SK-N-SH (cell line): ENCODE measurements around the gene NCF4. TPM values are rescaled to one million over a fixed set of nuclear protein-coding genes. Genes with fewer than 3 reads are reported as not detected.

Source experiments
- CTCF ChIA-PET: fragments of 300-600, 350-600 bp; formaldehyde crosslinking; extraction: SDS; loops from one replicate; lab custom pipeline; 2021; lab: Yijun Ruan, JAX
- POLR2A ChIA-PET: fragments of 350-600 bp; sonication (Branson Sonifier 250); formaldehyde crosslinking; extraction: SDS; loops from one replicate; lab custom pipeline; 2020; ENCODE audit warnings: antibody characterized with exemption, inconsistent platforms; lab: Yijun Ruan, JAX
- DNase-seq: peaks from one replicate; pipeline ENCODE4 v3.0.0; 2012
- H2AFZ ChIP-seq: fragments of 200-600 bp; sonication (generic); 2 replicates; pipeline ENCODE4 v1.8.1; 2016; ENCODE audit warnings: antibody characterized with exemption, mild to moderate bottlenecking, low read depth
- H3F3A ChIP-seq: fragments of 200-600 bp; sonication (generic); replicated peaks from 2 replicates; pipeline ENCODE3; 2016; ENCODE audit warnings: antibody characterized with exemption, mild to moderate bottlenecking; ENCODE audit not compliant: insufficient read depth
- H3K27ac ChIP-seq, 2 experiments: fragments of 200-500 bp in 1 of 2; fragments of 200-600 bp in 1 of 2; sonication (Bioruptor generic) in 1 of 2; sonication (generic), shearing (Covaris generic) in 1 of 2; 2 replicates each; pipeline versions ENCODE4 v1.5.1 to v1.6.1; 2014 to 2016; ENCODE audit warnings: low read depth in 2 of 2, inconsistent platforms in 1 of 2, low read length in 1 of 2, mild to moderate bottlenecking in 1 of 2, mixed read lengths in 1 of 2
- H3K27me3 ChIP-seq: fragments of 200-600 bp; sonication (generic), shearing (Covaris generic); 2 replicates; pipeline ENCODE4 v1.6.1; 2016; ENCODE audit warnings: mixed run types; ENCODE audit not compliant: insufficient read depth
- H3K36me3 ChIP-seq, 2 experiments: fragments of 200-500 bp in 1 of 2; fragments of 200-600 bp in 1 of 2; sonication (Bioruptor generic) in 1 of 2; sonication (generic) in 1 of 2; replicated peaks in 1 of 2; 2 replicates each; pipeline versions ENCODE3 to v1.5.1; 2014 to 2016; ENCODE audit warnings: low read length in 1 of 2, mild to moderate bottlenecking in 1 of 2; ENCODE audit not compliant: insufficient read depth in 2 of 2, control insufficient read depth in 1 of 2
- H3K4me1 ChIP-seq, 2 experiments: fragments of 200-500 bp in 1 of 2; fragments of 200-600 bp in 1 of 2; sonication (Bioruptor generic) in 1 of 2; sonication (generic), shearing (Covaris generic) in 1 of 2; 2 replicates each; pipeline versions ENCODE4 v1.5.1 to v1.6.1; 2014 to 2016; ENCODE audit warnings: low read depth in 1 of 2, low read length in 1 of 2, mixed run types in 1 of 2; ENCODE audit not compliant: insufficient read depth in 2 of 2, control insufficient read depth in 1 of 2
- H3K4me2 ChIP-seq: fragments of 200-600 bp; sonication (generic), shearing (Covaris generic); 2 replicates; pipeline ENCODE4 v1.6.1; 2017; ENCODE audit warnings: mixed run types
- H3K4me3 ChIP-seq, 2 experiments: fragments of 200-500 bp in 1 of 2; fragments of 200-600 bp in 1 of 2; sonication (Bioruptor generic) in 1 of 2; sonication (generic), shearing (Covaris generic) in 1 of 2; 2 replicates each; pipeline versions ENCODE4 v1.5.1 to v1.8.1; 2014 to 2016; ENCODE audit warnings: low read depth in 2 of 2, inconsistent platforms in 1 of 2, low read length in 1 of 2, mild to moderate bottlenecking in 1 of 2, mixed read lengths in 1 of 2, moderate library complexity in 1 of 2
- H3K79me2 ChIP-seq: fragments of 200-600 bp; sonication (generic); 2 replicates; pipeline ENCODE4 v1.8.1; 2017; ENCODE audit warnings: mild to moderate bottlenecking; ENCODE audit not compliant: insufficient read depth
- H3K9ac ChIP-seq: fragments of 200-600 bp; sonication (generic); 2 replicates; pipeline ENCODE4 v1.6.1; 2017; ENCODE audit warnings: mixed run types
- H3K9me2 ChIP-seq: fragments of 200-600 bp; sonication (generic); 2 replicates; pipeline ENCODE4 v1.6.1; 2017; ENCODE audit warnings: mixed run types
- H3K9me3 ChIP-seq: fragments of 200-600 bp; sonication (generic); 2 replicates; pipeline ENCODE4 v1.6.1; 2017; ENCODE audit warnings: mixed run types, mild to moderate bottlenecking, moderate library complexity
- H4K20me1 ChIP-seq: fragments of 200-600 bp; sonication (generic); 2 replicates; pipeline ENCODE4 v1.6.1; 2017; ENCODE audit warnings: mild to moderate bottlenecking, mixed run types; ENCODE audit not compliant: insufficient read depth
- CHD2 ChIP-seq: fragments of 150-350 bp; IDR thresholded peaks from 2 replicates; pipeline ENCODE4 v1.6.1; 2018; ENCODE audit warnings: low read length; ENCODE audit not compliant: partially characterized antibody
- CTCF ChIP-seq: fragments of 200-600 bp; sonication (generic); IDR thresholded peaks from 2 replicates; pipeline ENCODE4 v1.6.1; 2017; ENCODE audit warnings: antibody characterized with exemption, mild to moderate bottlenecking, moderate library complexity
- ELF1 ChIP-seq: IDR thresholded peaks from 2 replicates; pipeline ENCODE4 v1.4.0; 2012
- EP300 ChIP-seq, 2 experiments: IDR thresholded peaks; 2 replicates each; pipeline versions ENCODE4 v1.4.0 to v1.6.1; 2012; ENCODE audit warnings: borderline replicate concordance in 1 of 2, low read depth in 1 of 2, low read length in 1 of 2
- EZH2phosphoT487 ChIP-seq: fragments of 200-600 bp; sonication (generic); IDR thresholded peaks from 2 replicates; pipeline ENCODE4 v1.6.1; 2017; ENCODE audit warnings: low read depth, mixed run types, mild to moderate bottlenecking, antibody characterized with exemption, moderate library complexity, borderline replicate concordance
- FOXJ3 ChIP-seq: sonication (generic); formaldehyde crosslinking; IDR thresholded peaks from 2 replicates; pipeline ENCODE4 v1.5.1; 2020; ENCODE audit warnings: mild to moderate bottlenecking, missing genetic modification reagents
- GABPA ChIP-seq: IDR thresholded peaks from 2 replicates; pipeline ENCODE4 v1.4.0; 2012; ENCODE audit warnings: low read depth, mild to moderate bottlenecking
- MEF2A ChIP-seq: IDR thresholded peaks from 2 replicates; pipeline ENCODE4 v1.4.0; 2012; ENCODE audit warnings: low read depth, borderline replicate concordance
- NRF1 ChIP-seq: IDR thresholded peaks from 2 replicates; pipeline ENCODE4 v1.6.1; 2012; ENCODE audit warnings: low read depth, mild to moderate bottlenecking, low read length
- PBX3 ChIP-seq: IDR thresholded peaks from 2 replicates; pipeline ENCODE4; 2012
- RCOR1 ChIP-seq: fragments of 150-350 bp; IDR thresholded peaks from 2 replicates; pipeline ENCODE4 v1.6.1; 2017; ENCODE audit warnings: antibody characterized with exemption, low read length
- SIN3A ChIP-seq: IDR thresholded peaks from 2 replicates; pipeline ENCODE4 v1.6.1; 2012; ENCODE audit warnings: low read depth, mild to moderate bottlenecking, low read length, moderate library complexity, borderline replicate concordance
- TAF1 ChIP-seq: IDR thresholded peaks from 2 replicates; pipeline ENCODE4 v1.6.1; 2012; ENCODE audit warnings: low read depth, mild to moderate bottlenecking, low read length, moderate library complexity, borderline replicate concordance
- TCF12 ChIP-seq: IDR thresholded peaks from 2 replicates; pipeline ENCODE4 v1.4.0; 2012
- USF1 ChIP-seq: IDR thresholded peaks from 2 replicates; pipeline ENCODE4 v1.4.0; 2012; ENCODE audit warnings: low read depth, borderline replicate concordance
- USF2 ChIP-seq: fragments of 150-350 bp; IDR thresholded peaks from 2 replicates; pipeline ENCODE4 v1.6.1; 2017; ENCODE audit warnings: antibody characterized with exemption, low read length, low read depth, borderline replicate concordance
- WGBS: methylation state at CpG from one replicate; pipeline ENCODE4 v1.1.6; 2017; ENCODE audit warnings: low lambda C conversion rate; 5-methylcytosine and 5-hydroxymethylcytosine counted together
- polyA plus RNA-seq, 3 experiments: library from polyadenylated mRNA; depleted of rRNA; stranded (reverse); fragments of >200 nt; gene quantifications; 2 replicates each; pipeline ENCODE4 v1.2.3, GENCODE V29; 2012

The NCF4 gene
- polyA plus RNA-seq, 1 of the 3 experiments (the other 2 are of a cell fraction), result not detected

DNA sequence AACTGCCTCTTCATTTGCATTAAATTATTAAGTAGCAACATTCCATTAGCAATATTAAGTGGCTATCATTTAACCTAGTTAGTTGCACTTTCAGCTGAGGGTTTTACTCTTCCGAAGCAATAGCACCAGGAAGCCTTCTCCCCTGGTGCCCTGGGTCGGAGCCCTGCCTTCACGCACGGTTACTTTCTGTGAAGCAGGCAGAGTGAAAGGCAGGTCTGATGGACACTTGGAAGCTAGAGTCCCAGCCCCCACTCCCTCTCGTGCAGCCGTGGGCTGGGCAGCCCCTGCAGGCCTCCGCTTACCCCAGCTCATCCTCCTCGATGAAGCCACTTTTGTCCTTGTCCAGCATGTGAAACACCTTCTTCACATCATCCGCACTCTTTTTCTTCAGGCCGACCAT is 46.0 kb upstream of the NCF4 start (continued):
- TF ChIP-seq PBX3 (no peak), ELF1 (no peak), MEF2A (no peak), USF1 (no peak), RCOR1 (no peak), FOXJ3 (no peak)

DNA sequence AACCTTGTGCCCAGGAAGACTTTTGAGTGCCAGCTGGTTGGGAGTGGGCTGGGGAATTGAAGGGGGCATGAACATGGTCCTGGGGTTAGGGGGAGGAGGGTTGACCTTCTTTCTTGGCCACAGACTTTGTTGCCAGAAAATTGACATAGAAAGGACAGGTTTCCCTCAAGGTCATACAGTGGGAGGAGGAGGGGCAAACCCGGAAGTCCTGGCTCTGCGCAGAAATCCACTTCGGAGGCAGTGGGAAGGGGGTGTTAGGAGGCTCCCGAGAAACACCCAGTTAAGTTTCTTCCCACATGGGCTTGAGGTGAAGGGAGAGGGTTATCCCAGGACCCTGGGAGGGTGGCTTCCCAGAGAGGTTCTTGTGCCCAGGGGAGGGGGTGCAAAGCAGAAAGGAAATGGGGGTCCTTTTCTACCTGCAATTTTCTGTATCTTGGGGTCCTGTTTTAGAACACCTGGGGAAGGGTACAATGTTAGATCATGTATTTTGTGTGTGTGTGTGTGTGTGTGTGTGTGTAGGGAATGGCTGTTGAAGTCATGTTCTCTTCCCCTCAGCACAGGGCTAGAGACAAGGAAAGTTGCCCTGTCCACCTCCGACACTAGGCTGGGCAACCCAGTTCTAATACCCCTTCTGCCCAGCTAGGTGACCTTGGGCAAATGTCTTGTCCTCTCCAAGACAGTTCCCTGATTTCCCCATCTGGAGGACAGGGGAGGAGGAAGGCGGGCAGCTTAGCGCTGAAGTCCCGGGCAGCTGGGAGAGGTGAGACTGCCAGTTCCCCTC is 45.1 kb upstream of the NCF4 start:
- H3K9ac ChIP-seq, result no peak overlapping the region
- no peak overlapping the region for H3K27ac ChIP-seq
- no peak overlapping the region for H3K4me3 ChIP-seq
- H3K4me1 ChIP-seq, result peaks cover 0 to 8% of the 10 kb centered on the region in 2 experiments; a peak in 1 of 4 replicates
- no peak overlapping the region for H2AFZ ChIP-seq
- no peak for DNase-seq
- no peaks in the 10 kb centered on the region for H3K9me3 ChIP-seq
- ChIA-PET CTCF (interaction anchor here (0.8 to 5.7 kb wide), 6 partner anchors 13 to 162 kb away, joined by 3 to 30 read pairs (median 4); no protein-coding TSS in a partner anchor), POLR2A (no interaction called here)
- no peaks in the 10 kb centered on the region for H3F3A ChIP-seq
- no peak for TF ChIP-seq USF2
- H3K27me3 ChIP-seq, result peaks cover 64% of the 10 kb centered on the region
- H3K4me2 ChIP-seq, result no peak overlapping the region
- H3K9me2 ChIP-seq, result no peaks in the 10 kb centered on the region
- WGBS, result 43% methylated on average over 8 of the region's 8 CpGs
- no peaks in the 10 kb centered on the region for H4K20me1 ChIP-seq
- no peaks in the 10 kb centered on the region for H3K79me2 ChIP-seq
- no peaks in the 10 kb centered on the region for H3K36me3 ChIP-seq

- DNase-seq, result peak; percentile 51
- TF ChIP-seq FOXJ3 (no peak), NRF1 (no peak), EZH2phosphoT487 (no peak), GABPA (no peak), EP300 (IDR thresholded peaks at IDR 0.05; ENCODE audit: borderline replicate concordance in 1 of 2, low read depth in 1 of 2, low read length in 1 of 2) (no peak), TAF1 (no peak), TCF12 (no peak), SIN3A (no peak), CTCF (no peak), CHD2 (no peak)
- Histone ChIP-seq H3K27me3 (peaks cover 67% of the 10 kb centered on the region), H3K4me1 (peaks cover 0 to 8% of the 10 kb centered on the region in 2 experiments; a peak in 1 of 4 replicates), H3K27ac (no peak overlapping the region), H3K4me2 (no peak overlapping the region), H3K4me3 (no peak overlapping the region), H3K79me2 (no peaks in the 10 kb centered on the region), H3F3A (no peaks in the 10 kb centered on the region), H3K9ac (no peak overlapping the region), H4K20me1 (no peaks in the 10 kb centered on the region), H3K9me3 (no peaks in the 10 kb centered on the region), H3K36me3 (no peaks in the 10 kb centered on the region), H2AFZ (no peak overlapping the region), H3K9me2 (no peaks in the 10 kb centered on the region)
- ChIA-PET POLR2A (no interaction called here), CTCF (interaction anchor here (0.8 to 5.7 kb wide), 5 partner anchors 13 to 161 kb away, joined by 3 to 30 read pairs (median 3); no protein-coding TSS in a partner anchor)
- 5% methylated on average over 8 of the region's 12 CpGs for WGBS
Observed at GRCh38 chr22:36816339-36816635, 44.5 kb upstream of the NCF4 start.
